Coronary artery (tissue), 2 donors: ENCODE data around the gene TBCCD1.
"Not testable (repeated sequence)": the region's sequence is repeated elsewhere in the genome, so short reads cannot be mapped to it uniquely, and the experiment has no call there.

Experiments used
- DNase-seq: peaks from one replicate; pipeline ENCODE4 v3.0.0-alpha.2; 2017; ENCODE audit warnings: low spot score
- H3K27ac ChIP-seq, 2 donors: fragments of 200-600 bp; sonication (generic); one replicate each; pipeline ENCODE4 v1.5.1; 2016 to 2019
- H3K4me3 ChIP-seq: fragments of 200-600 bp; sonication (generic); 2 replicates; pipeline ENCODE4 v1.5.1; 2016; ENCODE audit warnings: mild to moderate bottlenecking, moderate library complexity
- CTCF ChIP-seq: fragments of 200-600 bp; sonication (generic); IDR thresholded peaks from one replicate; pipeline ENCODE4 v1.5.1; 2019; ENCODE audit warnings: antibody characterized with exemption

The TBCCD1 gene

DNA sequence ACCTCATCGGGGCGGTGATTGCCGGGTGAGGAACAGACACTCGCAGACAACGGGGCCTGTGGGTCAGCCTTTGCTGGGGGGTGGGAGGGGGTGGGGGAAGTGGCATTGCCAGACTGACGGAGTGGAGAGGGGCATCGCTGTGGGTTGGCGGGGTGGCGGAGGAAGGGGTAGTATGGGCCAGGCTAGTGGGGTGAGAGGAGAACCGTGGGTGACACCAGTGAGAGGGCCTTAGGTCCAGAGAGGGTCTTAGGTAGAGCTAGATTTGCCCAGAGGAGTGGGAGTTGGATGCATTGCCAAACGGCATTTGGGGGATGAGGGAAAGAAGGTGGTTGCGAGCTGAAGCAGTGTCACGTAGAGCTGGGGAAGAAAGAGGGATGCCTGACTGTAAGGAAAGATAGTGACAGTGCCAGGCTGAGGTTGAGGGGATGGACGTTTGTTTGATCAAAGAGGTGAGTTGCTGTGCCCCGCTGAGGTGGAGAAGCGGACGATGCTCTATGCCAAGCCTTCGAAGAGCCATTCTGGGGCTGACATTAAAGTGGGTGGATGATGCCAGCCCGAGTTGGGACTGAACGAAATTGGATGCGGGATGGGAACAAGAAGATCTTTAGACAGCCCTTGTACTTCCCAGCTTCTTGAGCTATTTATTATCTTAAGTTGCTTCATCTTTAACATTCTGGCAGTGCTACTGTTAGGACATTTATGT, 4.0 kb upstream of the TBCCD1 start:
- DNase-seq = no peak
- no peak for TF ChIP-seq CTCF
- Histone ChIP-seq H3K4me3 (peak overlapping the region; percentile 81), H3K27ac (peak overlapping the region; percentile 89)

DNA sequence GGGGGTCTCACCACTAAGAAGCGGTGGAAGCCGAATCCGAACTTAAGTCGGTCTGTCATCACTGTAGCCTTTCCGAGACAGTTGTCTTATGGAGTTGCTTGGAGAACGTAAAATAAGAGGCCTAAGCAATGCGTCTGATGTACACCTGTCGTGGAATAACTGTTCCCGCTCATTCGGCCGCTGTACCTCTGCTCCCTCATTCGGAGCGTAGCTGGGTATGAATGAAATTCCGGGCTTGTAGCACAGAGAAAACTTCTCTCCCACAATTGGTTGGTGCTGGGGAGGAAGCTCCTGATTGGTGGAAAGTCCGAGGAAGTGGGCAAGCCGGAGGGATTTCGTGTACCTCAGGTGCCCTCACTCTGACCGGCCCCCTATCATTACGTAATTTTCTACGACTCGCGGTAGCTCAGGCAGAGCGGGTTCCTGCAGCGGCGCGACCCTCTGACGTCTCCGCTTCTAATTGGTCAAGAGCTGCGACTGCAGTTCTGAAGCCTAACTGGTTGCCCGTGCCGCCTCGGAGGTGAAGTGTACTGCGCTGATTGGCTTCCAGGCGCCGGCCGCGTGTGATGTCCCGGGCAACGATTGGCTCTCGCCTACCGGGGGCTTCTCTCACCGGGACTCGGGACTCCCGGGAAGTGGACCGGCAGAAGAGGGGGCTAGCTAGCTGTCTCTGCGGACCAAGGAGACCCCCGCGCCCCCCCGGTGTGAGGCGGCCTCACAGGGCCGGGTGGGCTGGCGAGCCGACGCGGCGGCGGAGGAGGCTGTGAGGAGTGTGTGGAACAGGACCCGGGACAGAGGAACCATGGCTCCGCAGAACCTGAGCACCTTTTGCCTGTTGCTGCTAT, 3.2 kb upstream of the TBCCD1 start, which contains the start of gene DNAJB11:
TSS of gene DNAJB11 (plus strand) at position 625 of the 845 bp plus-strand sequence. CDS start at position 803, 178 bp downstream.
- TF ChIP-seq CTCF = no peak
- Histone ChIP-seq H3K4me3 (peak within 1 kb of the TSS; percentile 81), H3K27ac (peak within 1 kb of the TSS; percentile 89)
- DNase-seq = peak; percentile 100

DNA sequence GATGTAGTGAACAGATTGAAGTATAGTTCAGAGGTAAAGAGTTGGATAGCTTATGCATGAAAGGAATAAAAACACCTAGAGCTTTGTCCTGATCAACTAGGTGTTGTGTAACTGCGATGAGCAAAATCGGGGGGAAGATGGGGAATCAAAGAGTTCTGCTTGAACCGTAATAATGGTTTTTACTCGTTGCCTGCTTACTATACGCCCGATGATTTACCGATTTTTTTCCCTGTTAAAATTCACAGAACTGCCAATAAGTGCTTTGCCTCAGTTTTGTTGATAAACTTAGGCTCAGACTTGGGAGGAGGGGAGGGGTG, 2.6 kb upstream of the TBCCD1 start:
- Histone ChIP-seq H3K4me3 (peak overlapping the region; percentile 69), H3K27ac (peak overlapping the region; percentile 35 to 44)
- DNase-seq = no peak
- no peak for TF ChIP-seq CTCF

DNA sequence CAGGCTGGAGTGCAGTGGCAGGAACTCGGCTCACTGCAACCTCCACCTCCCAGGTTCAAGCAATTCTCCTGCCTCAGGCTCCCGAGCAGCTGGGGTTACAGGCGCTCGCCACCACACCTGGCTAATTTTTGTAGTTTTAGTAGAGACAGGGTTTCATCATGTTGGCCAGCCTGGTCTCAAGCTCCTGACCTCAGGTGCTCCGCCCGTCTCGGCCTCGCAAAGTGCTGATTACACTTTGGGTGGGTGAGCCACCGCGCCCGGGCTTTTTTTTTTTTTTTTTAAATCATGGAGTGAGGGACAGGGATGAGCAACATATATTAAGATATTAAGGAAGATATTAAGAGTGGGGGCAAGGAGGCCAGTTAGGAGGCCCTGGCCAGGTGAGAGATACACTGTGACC, 2.2 kb upstream of the TBCCD1 start:
- H3K27ac ChIP-seq, DNase-seq, H3K4me3 ChIP-seq: not testable (repeated sequence)

GRCh38 chr3:186566772-186567071, 417 bp downstream of the TBCCD1 start:
- no peak for TF ChIP-seq CTCF
- Histone ChIP-seq H3K4me3 (peak overlapping the region; percentile 96), H3K27ac (peak overlapping the region; percentile 73 to 91)
- no peak for DNase-seq

- no peak for TF ChIP-seq CTCF
- H3K27ac ChIP-seq = no peak overlapping the region
- H3K4me3 ChIP-seq = no peak overlapping the region
- no peak for DNase-seq
Measured at GRCh38 chr3:186564586-186564985, 2.6 kb downstream of the TBCCD1 start.

DNA sequence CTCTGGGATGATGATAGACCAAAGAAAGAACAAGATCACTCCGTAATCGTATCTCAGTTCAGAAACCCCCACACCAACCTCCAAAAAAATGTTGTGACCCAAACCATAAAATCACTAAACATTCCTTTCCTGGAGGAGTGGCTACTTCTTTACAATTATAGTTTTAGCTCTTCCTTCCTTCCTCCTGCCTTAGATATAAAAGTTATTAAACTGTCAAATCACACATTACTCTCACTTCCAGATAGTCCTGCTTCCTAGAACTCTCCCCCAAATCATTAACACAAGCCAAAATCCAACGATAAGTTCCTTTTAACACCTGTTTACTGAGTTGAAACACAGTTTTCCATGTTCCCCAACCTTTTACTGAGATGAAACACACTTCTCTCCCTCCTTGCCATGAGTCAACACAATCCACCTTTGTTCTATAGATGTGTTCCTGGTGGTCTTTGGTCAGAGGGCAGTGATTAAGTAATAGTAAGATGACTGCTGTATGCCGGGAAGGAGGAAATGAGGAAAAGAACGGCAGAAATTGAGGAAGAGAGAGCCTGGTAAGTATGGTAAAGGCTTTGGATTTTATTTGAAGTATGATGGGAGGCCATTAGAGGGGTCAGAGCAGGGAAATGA, 14.6 kb downstream of the TBCCD1 start:
- no peak for DNase-seq
- Histone ChIP-seq H3K4me3 (no peak overlapping the region), H3K27ac (no peak overlapping the region)
- no peak for TF ChIP-seq CTCF
